Posterior vena cava (tissue), 2 donors: ENCODE measurements around the gene NAT16. TPM values are rescaled to one million over a fixed set of nuclear protein-coding genes. Genes with fewer than 3 reads are reported as not detected.

Experiments used
- DNase-seq: peaks from one replicate; pipeline ENCODE4 v3.0.0-alpha.2; 2020; ENCODE audit warnings: low spot score
- intact Hi-C, 2 donors: fragments of 100-400 bp; cut with DNase I; formaldehyde crosslinking; loops; one replicate each; pipeline versions ENCODE4 v1.14.1 to v1.14.2; 2022 to 2023
- total RNA-seq, 2 donors: library from RNA; stranded (reverse); fragmentation: NEBNext Ultra II Directional; extraction: Animal tissue kit (Norgen Biotek cat#: 25700); gene quantifications; one replicate each; pipeline ENCODE4 v1.2.1, GENCODE V29; 2021
- donor health status: DM: yes; HTN: yes; CAD: no.
- donor health status: DM: yes; HTN: yes; CAD: no.

Gene NAT16
- total RNA-seq, 2 donors from 2014 or later = not detected

DNA sequence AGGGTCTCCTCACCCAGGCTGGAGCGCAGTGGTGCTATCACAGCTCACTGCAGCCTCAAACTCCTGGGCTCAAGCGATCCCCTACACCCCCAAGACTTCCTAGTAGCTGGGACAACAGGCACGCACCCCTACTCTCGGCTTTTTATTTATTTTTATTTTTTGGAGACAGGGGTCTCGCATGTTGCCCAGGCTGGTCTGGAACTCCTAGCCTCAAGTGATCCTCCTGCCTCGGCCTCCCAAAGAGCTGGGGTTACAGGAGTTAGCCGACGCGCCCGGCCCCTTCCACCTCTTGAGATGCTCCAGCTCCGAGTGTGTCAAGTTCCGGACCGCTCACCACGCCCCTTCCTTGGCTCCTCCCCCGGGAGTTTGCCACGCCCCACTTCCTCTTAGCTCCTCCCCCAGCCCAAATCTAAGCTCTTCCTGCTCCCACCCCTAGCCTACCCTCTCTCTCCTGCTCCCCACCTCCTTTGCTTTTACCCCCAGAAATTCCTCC, 6.3 kb downstream of the NAT16 start:
- no peak for DNase-seq
- intact Hi-C loops = no loop called here

DNA sequence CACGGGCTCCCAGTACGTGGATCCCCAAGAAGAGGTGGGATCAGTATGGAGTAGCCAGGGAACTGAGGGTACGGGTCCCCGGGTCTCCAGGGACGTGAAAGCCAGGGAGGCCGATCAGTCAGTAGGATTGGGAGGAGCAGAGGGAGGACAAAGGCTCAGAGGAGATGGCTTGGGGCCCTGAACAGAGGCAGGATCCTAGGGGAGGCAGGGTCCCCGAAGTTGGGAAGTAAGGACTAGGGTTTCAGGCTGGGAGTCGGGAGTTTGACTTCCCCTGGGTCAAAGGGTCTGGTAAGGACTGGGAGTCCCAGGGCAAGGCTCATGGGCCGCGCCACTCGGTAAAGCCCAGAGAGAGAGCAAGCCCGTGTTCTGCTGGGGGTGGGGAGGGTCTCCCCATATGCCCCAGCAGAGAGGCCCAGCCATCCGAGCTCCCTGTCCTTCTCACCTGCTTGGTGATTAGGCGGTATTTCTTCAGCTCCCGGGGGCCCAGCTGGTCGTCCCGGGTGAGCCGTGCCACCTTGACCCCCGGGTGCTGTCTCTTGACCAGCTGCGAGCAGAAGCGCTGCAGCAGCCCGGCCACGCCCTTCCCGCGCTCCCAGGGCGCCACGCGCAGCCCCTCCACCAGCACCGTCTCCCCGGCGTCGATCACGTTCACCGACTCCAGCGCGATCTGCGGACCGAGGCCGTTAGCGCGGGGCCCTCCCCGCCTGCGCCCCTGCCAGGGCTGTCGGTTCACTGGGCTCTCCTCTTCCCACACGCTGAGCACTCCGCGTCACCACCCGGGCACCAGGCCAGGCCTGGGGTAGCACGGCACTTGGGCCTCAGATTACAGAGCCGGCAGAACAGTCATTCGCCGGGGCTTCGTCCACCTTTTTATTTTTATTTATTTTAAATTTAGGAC, 7.0 kb downstream of the NAT16 start:
- no peak for DNase-seq
- intact Hi-C loops = no loop called here

DNA sequence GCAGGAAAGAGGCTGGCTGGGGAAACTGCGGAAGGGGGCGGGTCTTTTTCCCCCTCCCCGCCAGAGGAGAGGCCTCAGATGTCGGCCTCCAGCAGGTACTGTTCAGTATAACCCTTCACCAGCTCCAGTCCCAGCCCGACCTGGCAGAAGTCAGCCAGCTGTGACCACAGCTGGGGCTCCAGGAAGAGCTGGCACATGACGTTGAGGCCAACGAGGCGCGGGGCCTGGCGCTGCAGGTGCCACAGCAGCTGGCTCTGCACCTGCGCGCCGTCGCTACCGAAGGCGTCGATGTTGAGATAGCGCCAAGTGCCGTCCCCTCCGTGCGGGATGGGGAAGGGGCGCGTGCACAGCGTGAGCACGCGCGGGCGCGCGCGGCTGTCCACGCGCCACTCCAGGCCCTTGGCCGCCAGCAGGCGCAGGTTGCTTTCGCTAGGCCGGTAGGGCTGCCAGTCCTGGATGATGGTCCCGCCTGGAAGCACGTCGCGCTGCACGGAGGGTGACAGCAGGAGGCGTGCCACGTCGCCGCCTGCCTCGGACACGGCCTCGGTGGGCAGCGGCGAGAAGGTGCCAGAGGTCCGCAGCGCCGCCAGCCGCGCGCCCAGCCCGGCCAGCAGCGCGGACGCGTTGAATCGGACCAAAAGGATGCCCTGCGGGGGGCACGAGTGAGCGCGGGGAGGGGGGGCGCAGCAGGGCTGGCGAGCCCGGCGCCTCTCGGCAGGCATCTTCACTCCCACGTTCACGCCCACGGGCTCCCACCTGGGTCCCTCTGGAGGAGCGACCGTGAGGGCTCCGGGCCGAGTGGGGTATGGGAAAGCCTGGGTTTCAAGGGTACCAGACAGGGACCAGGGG, 7.9 kb downstream of the NAT16 start:
- intact Hi-C loops = no loop called here

DNA sequence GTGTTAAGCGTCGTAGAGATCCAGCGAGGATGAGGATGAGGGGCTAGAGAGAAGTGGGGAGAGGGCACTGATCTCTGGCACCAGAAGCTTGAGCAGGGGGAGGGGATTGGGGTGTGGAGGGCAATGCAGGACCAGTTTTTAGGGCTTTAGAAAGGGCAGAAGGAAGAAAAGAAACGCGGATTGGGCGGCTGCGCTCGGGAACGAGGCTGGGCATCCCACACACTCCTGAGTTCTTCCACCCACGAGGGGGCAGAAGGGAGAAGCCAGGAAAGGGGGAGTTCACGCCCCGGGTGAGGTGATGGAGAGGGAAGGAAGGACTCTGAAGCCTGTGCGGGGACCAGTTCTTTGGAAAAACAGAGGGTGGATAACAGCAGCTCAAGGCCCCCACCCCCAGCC, 8.7 kb downstream of the NAT16 start:
- no peak for DNase-seq
- intact Hi-C loops = no loop called here

More for the DNA sequence above, 7.9 kb downstream of the NAT16 start:
- no peak for DNase-seq

- no peak for DNase-seq
- intact Hi-C loops = no loop called here
Observed at GRCh38 chr7:101170617-101171441, 9.3 kb downstream of the NAT16 start.

- intact Hi-C loops = loop anchor here in 1 of 2 donors (10.0 kb wide), 1 partner anchor 105 kb away; no protein-coding TSS in a partner anchor
- peak; percentile 91 for DNase-seq
Observed at GRCh38 chr7:101169838-101170551, 10.1 kb downstream of the NAT16 start.

GRCh38 chr7:101169110-101169837, 10.8 kb downstream of the NAT16 start:
- DNase-seq = no peak
- intact Hi-C loops = loop anchor here in 1 of 2 donors (10.0 kb wide), 1 partner anchor 106 kb away; no protein-coding TSS in a partner anchor

- DNase-seq = no peak
- intact Hi-C loops = loop anchor here in 1 of 2 donors (10.0 kb wide), 1 partner anchor 106 kb away; no protein-coding TSS in a partner anchor
Observed at GRCh38 chr7:101168412-101169049, 11.6 kb downstream of the NAT16 start.

DNA sequence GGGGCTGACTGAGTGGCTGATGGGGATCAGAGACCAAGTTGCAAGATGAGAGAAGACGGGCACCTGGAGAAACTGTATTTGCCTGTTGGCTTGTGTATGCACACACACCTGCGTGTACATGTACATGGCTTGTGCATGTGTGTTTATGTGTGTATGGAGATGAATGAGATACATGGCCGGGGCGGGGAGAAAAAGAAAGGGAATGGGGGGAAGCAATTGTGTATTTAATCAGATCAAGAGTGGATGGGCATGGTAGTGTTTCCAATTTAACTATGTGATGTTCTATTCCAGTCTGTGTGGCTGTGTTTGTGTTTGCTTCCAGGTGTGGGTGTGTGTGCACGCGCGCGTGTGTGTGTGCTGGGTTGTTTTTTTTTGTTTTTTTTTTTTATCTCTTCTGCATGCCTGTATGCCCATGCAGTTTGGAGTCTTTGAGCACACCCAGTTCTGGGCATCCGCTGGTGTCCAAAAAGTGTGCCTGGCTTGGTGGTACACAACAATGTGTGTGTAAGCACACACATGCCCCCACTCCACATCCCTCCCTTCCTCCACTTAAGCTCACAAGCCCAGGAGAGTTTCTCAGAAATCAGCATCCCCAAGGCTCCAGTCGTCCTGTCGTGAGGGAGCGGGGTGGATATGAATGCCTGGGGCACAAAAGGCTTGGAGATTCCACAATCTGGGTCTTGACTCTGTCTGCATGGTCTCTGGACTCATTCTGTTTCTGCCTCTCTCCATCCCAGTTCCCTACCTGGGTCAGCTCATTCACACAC, 12.3 kb downstream of the NAT16 start:
- DNase-seq = no peak
- intact Hi-C loops = loop anchor here in 1 of 2 donors (10.0 kb wide), 1 partner anchor 107 kb away; no protein-coding TSS in a partner anchor

DNA sequence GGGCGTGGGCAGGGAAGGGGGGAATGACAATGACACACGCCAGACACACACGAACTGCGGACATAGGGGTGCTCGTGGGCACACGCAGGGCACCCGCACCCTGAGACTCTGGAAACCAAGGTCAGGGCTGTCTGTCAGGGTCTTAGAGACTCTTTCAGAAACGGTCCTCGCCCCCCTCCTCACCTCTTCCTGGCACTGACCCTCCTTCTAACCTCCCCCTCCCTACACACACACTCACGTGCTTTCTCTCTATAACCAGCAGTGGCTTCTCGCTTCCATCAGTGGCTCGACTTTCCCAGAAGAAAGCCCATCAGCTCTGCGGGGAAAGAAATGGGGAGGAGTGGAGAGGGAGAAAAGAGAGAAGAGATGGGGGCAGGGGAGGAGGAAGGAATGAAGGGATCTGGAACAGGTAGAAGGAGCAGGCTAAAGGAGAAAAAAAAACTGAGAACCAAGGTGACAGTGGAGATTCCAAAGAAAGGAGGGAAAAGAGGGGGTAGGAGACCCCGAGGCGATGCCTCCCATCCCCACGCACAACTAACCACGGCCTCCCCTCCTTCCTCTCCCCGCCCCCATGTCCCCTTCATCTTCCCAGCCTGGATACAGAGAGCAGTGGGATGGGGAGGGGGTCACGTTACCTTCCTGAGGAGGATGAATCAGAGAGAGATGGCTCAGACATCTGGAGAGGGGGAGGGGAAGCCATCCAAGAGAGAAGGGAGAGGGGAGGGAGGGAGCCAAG, 13.0 kb downstream of the NAT16 start:
- DNase-seq = no peak

DNA sequence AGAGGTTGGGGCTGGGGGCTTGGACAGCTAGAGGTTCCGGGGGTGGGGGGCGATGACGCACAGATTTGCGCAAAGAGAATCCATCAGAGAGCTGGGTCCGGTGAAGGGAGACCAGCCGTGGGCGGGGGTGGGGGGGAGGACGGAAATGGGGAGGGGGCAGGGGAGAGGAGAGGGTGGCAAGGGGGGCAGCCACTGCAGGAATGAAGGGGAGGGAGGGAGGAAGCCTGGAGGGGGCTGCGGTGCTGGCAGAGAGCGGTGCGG, 13.5 kb downstream of the NAT16 start:
- intact Hi-C loops = loop anchor here in 1 of 2 donors (10.0 kb wide), 1 partner anchor 108 kb away; no protein-coding TSS in a partner anchor
- no peak for DNase-seq

More for the DNA sequence above, 13.0 kb downstream of the NAT16 start:
- intact Hi-C loops = loop anchor here in 1 of 2 donors (10.0 kb wide), 1 partner anchor 108 kb away; no protein-coding TSS in a partner anchor

- no peak for DNase-seq
- intact Hi-C loops = loop anchor here in 1 of 2 donors (10.0 kb wide), 1 partner anchor 109 kb away; no protein-coding TSS in a partner anchor
Observed at GRCh38 chr7:101165958-101166647, 14.0 kb downstream of the NAT16 start.

DNA sequence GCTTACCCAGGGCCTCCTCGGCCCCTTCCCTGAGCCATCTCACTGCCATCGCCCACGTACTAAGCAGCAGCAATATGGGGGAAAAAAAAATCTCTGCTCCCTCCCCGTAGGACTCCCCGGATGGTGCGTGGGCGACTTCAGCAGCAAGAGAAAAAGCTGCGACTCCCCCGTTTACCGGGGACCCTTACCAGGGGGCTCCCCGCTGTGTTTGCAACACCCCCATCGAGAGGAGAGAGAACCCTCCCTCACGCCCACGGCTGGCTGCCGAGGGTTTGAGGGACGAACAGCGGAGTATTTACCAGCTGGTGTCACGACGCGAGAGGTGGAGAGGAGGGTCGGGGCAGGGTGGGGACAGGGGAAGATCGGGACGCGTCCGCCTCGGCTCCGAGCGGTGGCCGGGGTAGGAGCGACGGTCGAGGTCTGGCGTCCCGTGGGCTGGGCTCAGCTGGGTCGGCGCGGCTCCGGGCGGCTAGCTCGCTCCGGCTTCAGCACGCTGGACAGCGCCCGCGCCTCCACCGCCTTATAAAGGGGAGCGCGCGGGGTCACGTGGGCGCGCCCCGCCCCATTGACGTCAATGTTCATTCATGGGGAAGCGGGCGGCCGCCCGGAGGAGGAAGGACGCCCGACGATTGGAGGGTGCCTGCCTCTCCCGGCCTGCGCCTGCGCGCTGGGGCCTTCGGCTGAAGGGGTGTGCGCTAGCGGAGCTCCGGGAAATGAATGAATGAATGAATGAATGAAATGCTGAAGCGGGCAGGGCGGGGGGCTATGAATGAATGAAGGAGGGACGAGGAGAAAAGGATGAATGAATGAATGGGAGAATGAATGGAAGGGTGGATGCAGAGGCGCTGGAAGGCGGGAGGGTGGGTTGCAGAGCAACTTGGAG, 14.8 kb downstream of the NAT16 start, which contains the start of gene VGF:
Gene VGF (minus strand): TSS at position 495 of the 883 bp plus-strand sequence. CDS start 726 bp downstream, outside the sequence.
- intact Hi-C loops = loop anchor here in 1 of 2 donors (10.0 kb wide), 1 partner anchor 109 kb away; no protein-coding TSS in a partner anchor
- DNase-seq = peak; percentile 98
